WTC11 (cell line): Measurements from ENCODE around the gene TNIP1. TPM values are rescaled to one million over a fixed set of nuclear protein-coding genes. Genes with fewer than 3 reads are reported as not detected.

Source experiments
- ATAC-seq: fragments of 200-7000 bp; cut with Tn5 transposase; 2 replicates; pipeline ENCODE4 v1.10.0; 2021; ENCODE audit warnings: mild to moderate bottlenecking, moderate library complexity
- CTCF ChIA-PET: fragments of 300-600 bp; sonication (Branson Sonifier 250); formaldehyde crosslinking; loops from one replicate; lab custom pipeline; 2021; ENCODE audit warnings: antibody characterized with exemption; lab: Charles Lee
- POLR2A ChIA-PET: fragments of 350-600 bp; sonication (Branson Sonifier 250); formaldehyde crosslinking; loops from one replicate; lab custom pipeline; 2021; ENCODE audit warnings: antibody characterized with exemption; lab: Charles Lee
- DNase-seq: peaks from one replicate; pipeline ENCODE4 v3.0.0; 2021; ENCODE audit warnings: low spot score
- H3K27ac Mint-ChIP-seq: 2 replicates; pipeline ENCODE4 v1.8.0; 2021; ENCODE audit warnings: mixed read lengths
- H3K27me3 Mint-ChIP-seq: 2 replicates; pipeline ENCODE4 v1.8.0; 2021; ENCODE audit warnings: low read depth, mild to moderate bottlenecking, moderate library complexity, mixed read lengths
- H3K36me3 Mint-ChIP-seq: 2 replicates; pipeline ENCODE4 v1.8.0; 2021; ENCODE audit warnings: mixed read lengths
- H3K4me1 Mint-ChIP-seq: 2 replicates; pipeline ENCODE4 v1.8.0; 2022; ENCODE audit warnings: mixed read lengths
- H3K4me3 Mint-ChIP-seq: 2 replicates; pipeline ENCODE4 v1.8.0; 2021; ENCODE audit warnings: mild to moderate bottlenecking, moderate library complexity, mixed read lengths
- H3K9me3 Mint-ChIP-seq: 2 replicates; pipeline ENCODE4 v1.8.0; 2021; ENCODE audit warnings: mixed read lengths
- AFF4 ChIP-seq: sonication (generic); formaldehyde crosslinking; IDR thresholded peaks from 2 replicates; pipeline ENCODE4 v1.8.1; 2023; ENCODE audit warnings: mild to moderate bottlenecking, missing genetic modification reagents, borderline replicate concordance
- CDX4 ChIP-seq: fragments of 250-450 bp; sonication (Bioruptor Pico); IDR thresholded peaks from 2 replicates; pipeline ENCODE4 v1.9.0; 2021; ENCODE audit warnings: moderate library complexity, mild to moderate bottlenecking, inconsistent platforms, borderline replicate concordance
- CTCF ChIP-seq: fragments of 200-600 bp; IDR thresholded peaks from 2 replicates; pipeline ENCODE4 v1.8.0; 2022; ENCODE audit warnings: antibody characterized with exemption
- E2F4 ChIP-seq: sonication (generic); formaldehyde crosslinking; IDR thresholded peaks from 2 replicates; pipeline ENCODE4 v1.8.1; 2022; ENCODE audit warnings: low read depth, mild to moderate bottlenecking, moderate library complexity, missing genetic modification reagents, borderline replicate concordance
- FOXJ3 ChIP-seq: sonication (generic); formaldehyde crosslinking; IDR thresholded peaks from 2 replicates; pipeline ENCODE4 v1.9.0; 2021; ENCODE audit warnings: missing genetic modification reagents, mild to moderate bottlenecking, borderline replicate concordance
- FOXK1 ChIP-seq: sonication (generic); formaldehyde crosslinking; IDR thresholded peaks from 2 replicates; pipeline ENCODE4 v1.8.0; 2022; ENCODE audit warnings: mild to moderate bottlenecking, moderate library complexity, missing genetic modification reagents
- GABPB1 ChIP-seq: sonication (generic); formaldehyde crosslinking; IDR thresholded peaks from 2 replicates; pipeline ENCODE4 v1.8.1; 2023; ENCODE audit warnings: mild to moderate bottlenecking, missing genetic modification reagents
- IRF1 ChIP-seq: sonication (generic); formaldehyde crosslinking; IDR thresholded peaks from 2 replicates; pipeline ENCODE4 v1.8.0; 2023; ENCODE audit warnings: missing genetic modification reagents
- JAZF1 ChIP-seq: fragments of 250-450 bp; sonication (Bioruptor Pico); IDR thresholded peaks from 2 replicates; pipeline ENCODE4 v1.9.0; 2021; ENCODE audit warnings: moderate library complexity, mild to moderate bottlenecking, inconsistent platforms
- KAT7 ChIP-seq: sonication (generic); formaldehyde crosslinking; IDR thresholded peaks from 2 replicates; pipeline ENCODE4 v1.8.1; 2023; ENCODE audit warnings: missing genetic modification reagents, mild to moderate bottlenecking, borderline replicate concordance
- NFE2L1 ChIP-seq: sonication (generic); formaldehyde crosslinking; IDR thresholded peaks from 2 replicates; pipeline ENCODE4 v1.8.1; 2023; ENCODE audit warnings: missing genetic modification reagents
- NR1H2 ChIP-seq: sonication (generic); formaldehyde crosslinking; IDR thresholded peaks from 2 replicates; pipeline ENCODE4 v1.9.0; 2021; ENCODE audit warnings: mild to moderate bottlenecking, moderate library complexity, missing genetic modification reagents
- PRRX2 ChIP-seq: fragments of 250-450 bp; sonication (Bioruptor Pico); IDR thresholded peaks from 2 replicates; pipeline ENCODE4 v1.8.0; 2021; ENCODE audit warnings: mild to moderate bottlenecking
- SOX15 ChIP-seq: fragments of 250-450 bp; sonication (Bioruptor Pico); IDR thresholded peaks from 2 replicates; pipeline ENCODE4 v1.9.0; 2021; ENCODE audit warnings: mild to moderate bottlenecking
- TEAD1 ChIP-seq: sonication (generic); formaldehyde crosslinking; IDR thresholded peaks from 2 replicates; pipeline ENCODE4 v1.8.0; 2022; ENCODE audit warnings: mild to moderate bottlenecking, missing genetic modification reagents
- USF1 ChIP-seq: sonication (generic); formaldehyde crosslinking; IDR thresholded peaks from 2 replicates; pipeline ENCODE4 v1.8.0; 2022; ENCODE audit warnings: mild to moderate bottlenecking, missing genetic modification reagents
- ZNF219 ChIP-seq: sonication (generic); formaldehyde crosslinking; IDR thresholded peaks from 2 replicates; pipeline ENCODE4 v1.8.0; 2023; ENCODE audit warnings: missing genetic modification reagents, mild to moderate bottlenecking, borderline replicate concordance
- ZNF263 ChIP-seq: sonication (generic); formaldehyde crosslinking; IDR thresholded peaks from 2 replicates; pipeline ENCODE4 v1.8.1; 2022; ENCODE audit warnings: low read depth, mild to moderate bottlenecking, moderate library complexity, missing genetic modification reagents
- ZNF281 ChIP-seq: sonication (generic); formaldehyde crosslinking; IDR thresholded peaks from 2 replicates; pipeline ENCODE4 v1.8.0; 2023; ENCODE audit warnings: mild to moderate bottlenecking, missing genetic modification reagents
- ZNF317 ChIP-seq: sonication (generic); formaldehyde crosslinking; IDR thresholded peaks from 2 replicates; pipeline ENCODE4 v1.8.1; 2023; ENCODE audit warnings: low read depth, mild to moderate bottlenecking, moderate library complexity, missing genetic modification reagents, borderline replicate concordance
- ZNF396 ChIP-seq: fragments of 250-450 bp; sonication (Bioruptor Pico); IDR thresholded peaks from 2 replicates; pipeline ENCODE4 v1.8.0; 2021; ENCODE audit warnings: mild to moderate bottlenecking, moderate library complexity, borderline replicate concordance
- ZNF423 ChIP-seq: fragments of 250-450 bp; sonication (Bioruptor Pico); IDR thresholded peaks from 2 replicates; pipeline ENCODE4 v2.1.2; 2022; ENCODE audit warnings: mild to moderate bottlenecking, moderate library complexity
- ZSCAN18 ChIP-seq: fragments of 250-450 bp; sonication (Bioruptor Pico); IDR thresholded peaks from 2 replicates; pipeline ENCODE4 v2.1.2; 2022; ENCODE audit warnings: mild to moderate bottlenecking, moderate library complexity
- total RNA-seq: library from RNA; stranded (reverse); gene quantifications from 3 replicates; pipeline ENCODE4 v1.2.3, GENCODE V29; 2021

TNIP1 gene
- total RNA-seq, 1 experiment from 2014 or later, result 41.1 TPM

GRCh38 chr5:151113651-151114050 lies 32.8 kb upstream of the TNIP1 start (continued):
- no peak for TF ChIP-seq ZSCAN18 (CRISPR knock-in tag)
- TF ChIP-seq NFE2L1 (CRISPR knock-in tag), result no peak
- no peak for TF ChIP-seq ZNF263 (CRISPR knock-in tag)
- no peak for TF ChIP-seq ZNF317 (CRISPR knock-in tag)

GRCh38 chr5:151110992-151111391 lies 30.2 kb upstream of the TNIP1 start:
- Mint-ChIP-seq H3K27ac (no peak overlapping the region), H3K4me1 (no peaks in the 10 kb centered on the region), H3K4me3 (no peak overlapping the region), H3K27me3 (no peaks in the 10 kb centered on the region; the same call in 1 of the 2 replicates), H3K9me3 (no peaks in the 10 kb centered on the region), H3K36me3 (peaks cover 16% of the 10 kb centered on the region)
- no peak for DNase-seq
- ChIA-PET POLR2A (no interaction called here), CTCF (interaction anchor here (1.0 to 11.9 kb wide), 4 partner anchors 24 to 109 kb away, joined by 3 to 305 read pairs (median 4); no protein-coding TSS in a partner anchor)
- TF ChIP-seq CTCF, result no peak
- no peak for TF ChIP-seq PRRX2 (CRISPR knock-in tag)
- TF ChIP-seq USF1 (CRISPR knock-in tag), result no peak
- TF ChIP-seq SOX15, result no peak
- no peak for TF ChIP-seq ZNF219
- no peak for TF ChIP-seq ZNF396 (CRISPR knock-in tag)
- no peak for TF ChIP-seq IRF1 (CRISPR knock-in tag)
- TF ChIP-seq ZNF281 (CRISPR knock-in tag), result no peak
- no peak for TF ChIP-seq AFF4 (CRISPR knock-in tag)
- no peak for TF ChIP-seq TEAD1 (CRISPR knock-in tag)
- TF ChIP-seq JAZF1 (CRISPR knock-in tag), result no peak
- TF ChIP-seq ZNF423, result no peak
- no peak for TF ChIP-seq FOXK1 (CRISPR knock-in tag)
- TF ChIP-seq CDX4 (CRISPR knock-in tag), result no peak
- TF ChIP-seq E2F4 (CRISPR knock-in tag), result no peak
- no peak for TF ChIP-seq FOXJ3 (CRISPR knock-in tag)
- TF ChIP-seq GABPB1 (CRISPR knock-in tag), result no peak
- no peak for TF ChIP-seq NR1H2 (CRISPR knock-in tag)
- no peak for TF ChIP-seq KAT7 (CRISPR knock-in tag)
- ATAC-seq, result no peak
